Smooth muscle cell of bladder (primary cell): Measurements from ENCODE around the gene GABRG2. TPM values are rescaled to one million over a fixed set of nuclear protein-coding genes. Genes with fewer than 3 reads are reported as not detected.

Source experiments
- total RNA-seq: library from RNA; depleted of rRNA; stranded (reverse); fragments of >200 nt; gene quantifications from 2 replicates; pipeline ENCODE4 v1.2.3, GENCODE V29; 2014

Gene GABRG2
- not detected in 2 replicates for total RNA-seq

GRCh38 chr5:162067655-162068411 is at the start of gene GABRG2:
TSS of gene GABRG2 (plus strand) at chr5:162067773. CDS start at chr5:162068000, 227 bp downstream.

Other genes starting within 250 kb of the GABRG2 start
- gene GABRA1, start 219.7 kb upstream of the GABRG2 start, total RNA-seq, result not detected in 2 replicates